ENCODE results near the gene RNF141. TPM values are rescaled to one million over a fixed set of nuclear protein-coding genes. Genes with fewer than 3 reads are reported as not detected.

Gene RNF141
- total and polyA plus RNA-seq, 10 of the 15 experiments (the other 5 are each of a cell fraction or from before 2014, with no cell fraction given): 7.6 to 36.8 (median 13.6) TPM

DNA sequence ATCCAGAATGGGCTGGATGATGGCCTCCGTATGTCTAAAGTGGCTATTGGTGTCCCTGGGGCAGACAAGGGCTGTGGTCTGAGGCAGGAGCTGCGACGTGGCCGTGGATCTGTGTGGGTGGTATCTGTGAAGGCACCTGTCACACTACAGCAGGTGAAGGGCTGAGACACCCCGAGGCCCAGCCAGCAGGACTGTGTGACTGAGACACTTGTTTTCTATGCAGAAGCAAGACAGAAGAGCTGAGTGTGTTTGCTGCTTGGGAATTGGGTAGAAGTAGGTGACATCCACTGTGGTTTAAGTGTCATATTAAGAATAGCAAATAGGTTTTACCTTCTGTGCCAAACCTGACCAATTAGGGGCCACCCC is 51.0 kb downstream of the RNF141 start:
- in situ Hi-C loops (cut with MboI): no loop called here
- no peak for FAIRE-seq
- no peaks in the 10 kb centered on the region for H3K27me3 ChIP-seq (replicated peaks in 1 of 2; ENCODE audit: control insufficient read depth in 2 of 2, insufficient read depth in 2 of 2, low read length in 1 of 2)

More for the DNA sequence above, 51.0 kb downstream of the RNF141 start:
- TF ChIP-seq MTA2 (IDR thresholded peaks at IDR 0.05; ENCODE audit: low read depth) (0 out of 2 replicates have a peak, but pooled peaks have one; percentile 24), MEF2B (IDR thresholded peaks at IDR 0.05; ENCODE audit: partially characterized antibody, poor library complexity, severe bottlenecking) (peak; percentile 23), USF2 (IDR thresholded peaks at IDR 0.05; ENCODE audit: borderline replicate concordance, low read depth, low read length) (no peak), IKZF1 (conservative IDR thresholded peaks at IDR 0.05) (peak; percentile 14; the same call in 1 of the 2 replicates)
- H3K9ac ChIP-seq (ENCODE audit: control insufficient read depth, insufficient read depth, low read length): no peak overlapping the region
- ATAC-seq (peak; percentile 28), DNase-seq (ENCODE audit: low read depth, low spot score) (no peak)
- H3K9me3 ChIP-seq (replicated peaks; ENCODE audit: control insufficient read depth, insufficient read depth, low read length): no peaks in the 10 kb centered on the region; the same call in 2 of the 3 replicates
- H2AFZ ChIP-seq (ENCODE audit: control insufficient read depth, low read depth, low read length): no peak overlapping the region
- H3K79me2 ChIP-seq (ENCODE audit: control insufficient read depth, insufficient read depth, low read length): no peaks in the 10 kb centered on the region
- 50% methylated on average over 5 of the region's 5 CpGs for WGBS (ENCODE audit: insufficient coverage, insufficient replicate concordance, low lambda C conversion rate, missing lambda C conversion rate)
- intact Hi-C loops (cut with micrococcal nuclease; ENCODE audit: unreplicated experiment): no loop called here
- POLR2A ChIA-PET: interaction anchor here (2.3 kb wide), 1 partner anchor 35 kb away, joined by 12 read pairs; the partner anchor contains the start of gene AMPD3
- peaks cover 0 to 7% of the 10 kb centered on the region in 2 experiments; a peak in 2 of 4 replicates for H3K36me3 ChIP-seq (ENCODE audit: control insufficient read depth in 2 of 2, insufficient read depth in 2 of 2, low read length in 1 of 2)
- H4K20me1 ChIP-seq (ENCODE audit: control insufficient read depth, insufficient read depth): no peaks in the 10 kb centered on the region
- RAD21 ChIA-PET (ENCODE audit: unreplicated experiment): interaction anchor here (1.2 to 4.7 kb wide), 5 partner anchors 29 to 76 kb away, joined by 5 to 63 read pairs (median 9); partner anchors contain the start of gene AMPD3
- CTCF ChIA-PET: interaction anchor here (1.4 to 2.7 kb wide), 2 partner anchors 11 to 31 kb away, joined by 4 to 9 read pairs; no protein-coding TSS in a partner anchor
- no TSS peak for BruUV-seq (replicated peaks)
- H3K27ac ChIP-seq (ENCODE audit: control insufficient read depth, insufficient read depth): no peak overlapping the region
- H3K4me2 ChIP-seq (ENCODE audit: control insufficient read depth, insufficient read depth): no peak overlapping the region
- H3K4me1 ChIP-seq (ENCODE audit: control insufficient read depth, insufficient read depth, low read length): peaks cover 14% of the 10 kb centered on the region
- H3K4me3 ChIP-seq: no peak overlapping the region
- SMC1A ChIA-PET (ENCODE audit: uncharacterized antibody, unreplicated experiment): interaction anchor here (0.8 to 4.2 kb wide), 8 partner anchors 18 to 77 kb away, joined by 3 to 42 read pairs (median 4); partner anchors contain the start of gene AMPD3

All from GM12878 (cell line).